H1 (cell line): Measurements from ENCODE around the gene NAV2. TPM values are rescaled to one million over a fixed set of nuclear protein-coding genes. Genes with fewer than 3 reads are reported as not detected.

Experiments used
- SP1 ChIP-seq: IDR thresholded peaks from 2 replicates; pipeline ENCODE4 v1.6.1; 2011; ENCODE audit warnings: low read depth, low read length
- polyA plus RNA-seq, 7 experiments: library from polyadenylated mRNA; depleted of rRNA in 3 of 7; stranded (reverse) in 5 of 7; unstranded in 2 of 7; fragments of >200 nt in 5 of 7; fragments of 200-250 nt in 2 of 7; gene quantifications; 1 replicate in 5 of 7; 2 replicates in 1 of 7; 4 replicates in 1 of 7; pipeline versions ENCODE4 v1.2.1 to v1.2.3, GENCODE V29; 2011 to 2013; ENCODE audit warnings: missing spikeins in 2 of 7, mixed read lengths in 2 of 7
- total RNA-seq: library from RNA; stranded (reverse); fragmentation: NEBNext Ultra II Directional; extraction: Animal tissue kit (Norgen Biotek cat#: 25700); gene quantifications from 2 replicates; pipeline ENCODE4 v1.2.1, GENCODE V29; 2021

Gene NAV2
- total and polyA plus RNA-seq, 2 of the 8 experiments (the other 6 are each of a cell fraction or from before 2014, with no cell fraction given): 35.6 to 73.6 TPM

DNA sequence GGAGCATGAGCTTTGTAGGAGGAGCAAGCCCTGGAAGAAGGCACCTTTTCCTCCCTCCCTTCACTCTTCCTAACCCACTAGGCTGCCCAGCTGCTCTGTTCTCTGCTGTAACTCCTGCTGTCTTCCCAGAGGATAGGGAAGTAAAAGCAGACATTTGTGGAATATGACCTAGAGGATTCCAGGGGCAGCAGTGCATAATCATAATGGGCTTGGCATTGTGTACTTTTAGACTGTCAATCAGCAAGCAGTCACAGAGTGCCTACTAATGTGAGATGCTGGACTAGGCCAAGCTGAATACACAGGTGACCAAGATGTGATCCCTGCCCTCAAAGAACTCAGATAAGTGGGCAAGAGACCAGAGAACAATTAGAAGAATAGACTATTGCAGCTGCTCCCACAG lies 133.0 kb downstream of the NAV2 start (continued):
- no peak for TF ChIP-seq SP1
